GM23248 (cell line): ENCODE measurements around the gene SDE2.

ENCODE experiments used
- EZH2 ChIP-seq: fragments of 200-600 bp; sonication (generic); IDR thresholded peaks from 2 replicates; pipeline ENCODE4 v1.6.1; 2018; ENCODE audit warnings: antibody characterized with exemption, mild to moderate bottlenecking; ENCODE audit not compliant: insufficient read depth, poor library complexity, severe bottlenecking
- EZH2phosphoT487 ChIP-seq: fragments of 200-600 bp; sonication (generic); IDR thresholded peaks from 2 replicates; pipeline ENCODE4 v1.6.1; 2018; ENCODE audit warnings: antibody characterized with exemption, moderate library complexity, mild to moderate bottlenecking, low read depth; ENCODE audit not compliant: insufficient read depth

GRCh38 chr1:225933072-225933471 is 66.1 kb downstream of the SDE2 start:
- TF ChIP-seq EZH2phosphoT487 (no peak), EZH2 (no peak)
